HG02571 (cell line): ENCODE data around the gene TMEM82.

Experiments
- ATAC-seq: cut with Tn5 transposase; IDR thresholded peaks from one replicate; pipeline ENCODE4 v1.9.1; 2021; ENCODE audit warnings: mild to moderate bottlenecking, moderate library complexity; ENCODE audit not compliant: unreplicated experiment

Gene TMEM82

DNA sequence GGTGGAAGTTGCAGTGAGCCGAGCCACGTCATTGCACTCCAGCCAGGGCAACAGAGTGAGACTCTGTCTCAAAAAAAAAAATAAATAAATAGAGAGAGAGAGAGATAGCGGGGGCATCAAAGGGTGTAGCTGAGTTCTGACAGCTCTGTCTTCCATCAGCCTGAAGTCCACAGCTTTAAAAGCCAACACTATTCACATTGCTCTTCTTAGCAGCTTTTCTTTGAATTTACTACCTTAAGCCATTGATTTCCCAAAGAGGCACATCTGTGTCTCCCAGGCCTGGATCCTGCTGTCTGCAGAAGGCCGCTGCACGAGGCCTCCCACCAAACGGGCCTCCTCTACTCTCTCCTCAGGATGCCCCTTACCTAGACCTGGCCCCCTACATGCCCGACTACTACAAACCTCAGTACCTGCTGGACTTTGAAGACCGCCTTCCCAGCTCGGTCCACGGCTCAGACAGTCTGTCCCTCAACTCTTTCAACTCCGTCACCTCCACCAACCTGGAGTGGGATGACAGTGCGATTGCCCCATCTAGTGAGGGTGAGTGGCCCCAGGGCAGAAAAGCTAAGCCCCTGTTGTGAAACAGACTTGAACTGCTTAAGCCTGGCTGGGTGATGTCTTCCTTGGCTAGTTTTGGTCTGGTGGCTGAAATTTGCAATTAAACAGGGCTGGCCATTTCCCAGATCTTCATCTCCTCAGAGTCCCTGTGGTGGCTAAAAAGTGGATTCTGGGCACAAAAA is 22.7 kb upstream of the TMEM82 start:
- no peak for ATAC-seq

DNA sequence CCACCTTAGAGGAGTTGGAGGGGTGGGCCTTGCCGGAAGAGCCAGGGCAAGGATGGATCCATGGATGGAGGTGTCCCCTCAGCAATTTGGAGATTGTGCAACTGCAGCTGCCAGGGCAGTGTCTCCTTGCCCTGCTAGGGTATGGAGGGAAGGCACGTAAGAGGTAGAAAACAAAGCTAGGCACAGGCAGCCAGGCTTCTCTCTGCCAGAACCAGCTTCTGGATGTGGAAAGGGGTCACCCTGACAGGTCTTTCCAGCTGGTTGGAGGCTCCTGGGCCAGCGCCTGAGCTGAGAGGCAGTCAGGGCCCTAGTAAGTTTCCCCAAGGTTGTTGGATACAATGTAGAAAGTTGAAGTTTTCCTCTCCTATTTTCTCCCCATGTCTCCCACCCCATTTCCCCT is 21.4 kb upstream of the TMEM82 start:
- ATAC-seq, result no peak

GRCh38 chr1:15722411-15722810 is 19.9 kb upstream of the TMEM82 start:
- ATAC-seq, result no peak

GRCh38 chr1:15722836-15723532 is 19.3 kb upstream of the TMEM82 start:
- no peak for ATAC-seq

DNA sequence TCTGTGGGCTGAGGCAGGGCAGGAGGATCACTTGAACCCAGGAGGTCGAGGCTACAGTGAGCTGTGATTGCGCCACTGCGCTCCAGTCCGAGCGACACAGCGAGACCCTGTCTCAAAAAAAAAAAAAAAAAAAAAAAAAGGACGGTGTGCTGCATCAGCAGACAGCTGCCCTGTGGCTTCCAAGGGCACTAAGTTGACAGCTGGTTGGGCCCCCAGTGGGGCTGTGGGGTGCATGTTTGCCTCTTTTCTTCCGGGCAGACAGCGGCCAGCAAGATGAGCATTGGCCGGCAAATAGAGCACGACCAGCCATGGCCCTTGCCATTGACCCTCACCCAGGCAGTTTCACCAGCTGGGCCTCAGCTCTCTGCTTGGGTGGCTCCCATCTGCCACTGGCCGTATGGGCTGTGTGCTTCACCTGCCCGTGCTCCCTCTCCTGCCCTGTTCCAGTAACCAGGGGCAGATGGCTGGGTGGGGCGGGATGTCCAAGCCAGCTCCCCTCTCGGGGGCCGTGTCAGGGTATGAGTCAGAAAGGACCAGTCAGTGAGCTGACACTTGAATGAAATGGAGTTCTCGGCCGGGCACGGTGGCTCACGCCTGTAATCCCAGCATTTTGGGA is 18.6 kb upstream of the TMEM82 start:
- no peak for ATAC-seq

DNA sequence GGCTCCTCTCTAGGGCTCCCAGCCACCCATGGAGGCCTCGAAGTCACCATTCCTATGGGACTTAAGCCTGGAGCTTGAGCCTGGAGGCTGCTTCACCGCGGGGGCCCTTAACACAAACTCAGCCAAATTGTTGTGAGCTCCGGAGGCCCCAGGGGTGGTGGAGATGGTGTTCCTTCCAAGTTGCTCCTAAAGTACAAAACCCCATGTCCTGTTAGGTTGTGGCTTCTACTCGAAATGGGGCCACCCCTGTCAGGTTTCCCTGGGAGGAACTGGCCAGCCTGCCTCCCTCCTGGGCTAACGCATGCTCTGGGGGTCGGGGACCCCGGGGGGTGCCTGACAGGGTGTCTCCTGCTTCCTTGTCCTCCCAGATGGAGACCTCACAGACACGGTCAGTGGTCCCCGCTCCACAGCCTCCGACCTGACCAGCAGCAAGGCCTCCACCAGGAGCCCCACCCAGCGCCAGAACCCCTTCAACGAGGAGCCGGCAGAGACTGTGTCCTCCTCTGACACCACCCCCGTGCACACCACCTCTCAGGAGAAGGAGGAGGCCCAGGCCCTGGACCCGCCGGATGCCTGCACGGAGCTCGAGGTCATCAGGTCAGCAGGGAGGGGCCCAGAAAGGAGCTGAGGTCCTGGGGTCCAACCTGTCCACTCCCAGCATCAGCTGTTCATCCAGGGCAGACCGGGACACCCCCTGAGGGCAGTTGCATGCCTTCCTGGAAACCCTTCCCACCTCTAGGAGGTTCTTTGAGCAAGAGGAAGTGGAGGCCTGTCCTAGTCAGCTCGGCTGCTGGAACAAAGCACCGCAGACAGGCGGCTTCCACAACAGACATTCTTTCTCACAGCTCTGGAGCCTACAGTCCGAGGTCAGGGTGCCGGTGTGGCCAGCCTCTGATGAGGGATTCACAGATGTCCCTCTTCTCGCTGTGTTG is 17.1 kb upstream of the TMEM82 start:
- ATAC-seq, result no peak

DNA sequence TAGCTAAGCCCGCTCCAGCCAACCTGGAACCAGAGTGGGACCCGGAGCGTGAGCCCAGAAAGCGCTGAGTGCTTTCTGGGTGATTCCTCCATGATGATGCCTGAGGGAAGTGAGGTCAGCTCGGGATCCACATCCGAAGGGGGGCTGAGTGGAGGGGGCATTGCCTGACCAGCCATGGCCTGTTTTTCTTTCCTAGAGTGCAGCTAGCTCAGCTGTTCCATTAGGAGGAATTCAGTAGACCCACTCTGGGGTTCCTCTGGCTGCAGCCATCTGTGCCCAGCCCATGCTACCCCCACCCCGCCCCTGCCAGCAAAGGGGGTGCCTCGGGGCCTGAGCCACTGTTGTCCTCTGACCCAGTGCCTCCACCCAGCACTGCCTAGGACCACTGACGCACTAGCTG is 15.8 kb upstream of the TMEM82 start:
- no peak for ATAC-seq

DNA sequence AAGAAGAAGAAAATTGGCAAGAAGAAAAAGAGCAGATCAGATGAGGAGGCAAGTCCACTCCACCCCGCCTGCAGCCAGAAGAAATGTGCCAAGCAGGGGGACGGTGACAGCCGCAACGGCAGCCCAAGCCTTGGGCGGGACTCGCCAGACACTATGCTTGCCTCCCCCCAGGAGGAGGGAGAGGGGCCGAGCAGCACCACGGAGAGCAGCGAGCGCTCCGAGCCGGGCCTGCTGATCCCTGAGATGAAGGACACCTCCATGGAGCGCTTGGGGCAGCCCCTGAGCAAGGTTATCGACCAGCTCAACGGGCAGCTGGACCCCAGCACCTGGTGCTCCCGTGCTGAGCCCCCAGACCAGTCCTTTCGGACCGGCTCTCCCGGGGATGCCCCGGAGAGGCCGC is 15.3 kb upstream of the TMEM82 start:
- no peak for ATAC-seq

GRCh38 chr1:15727424-15727823 is 14.9 kb upstream of the TMEM82 start:
- ATAC-seq, result no peak

- ATAC-seq, result no peak
These were observed 14.3 kb upstream of the TMEM82 start for GRCh38 chr1:15727866-15728534.

GRCh38 chr1:15728937-15729657 is 13.2 kb upstream of the TMEM82 start:
- no peak for ATAC-seq

GRCh38 chr1:15730423-15730822 is 11.9 kb upstream of the TMEM82 start:
- no peak for ATAC-seq

GRCh38 chr1:15730936-15731335 is 11.4 kb upstream of the TMEM82 start:
- ATAC-seq, result no peak

- no peak for ATAC-seq
These were observed 10.3 kb upstream of the TMEM82 start for GRCh38 chr1:15731735-15732685.

DNA sequence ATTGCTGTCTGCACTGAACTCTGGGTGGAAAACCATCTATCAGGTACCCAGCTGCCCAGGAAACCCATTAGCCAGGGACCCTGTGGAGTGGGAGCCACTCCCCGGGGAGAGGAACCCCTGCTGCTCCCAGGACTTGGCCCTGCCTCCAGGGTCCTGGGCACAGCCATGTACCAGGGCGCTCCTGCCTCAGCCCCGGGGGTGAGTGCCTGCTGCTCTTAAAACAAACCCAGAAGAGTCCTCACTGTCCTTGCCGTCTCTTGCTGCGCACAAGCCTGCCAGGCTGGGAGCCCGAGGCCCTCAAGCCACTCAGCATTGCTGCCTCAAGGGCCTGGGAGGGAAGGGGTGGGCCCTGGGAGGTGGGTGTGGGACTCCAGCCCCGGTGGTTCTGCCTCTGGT is 9.6 kb upstream of the TMEM82 start:
- no peak for ATAC-seq

DNA sequence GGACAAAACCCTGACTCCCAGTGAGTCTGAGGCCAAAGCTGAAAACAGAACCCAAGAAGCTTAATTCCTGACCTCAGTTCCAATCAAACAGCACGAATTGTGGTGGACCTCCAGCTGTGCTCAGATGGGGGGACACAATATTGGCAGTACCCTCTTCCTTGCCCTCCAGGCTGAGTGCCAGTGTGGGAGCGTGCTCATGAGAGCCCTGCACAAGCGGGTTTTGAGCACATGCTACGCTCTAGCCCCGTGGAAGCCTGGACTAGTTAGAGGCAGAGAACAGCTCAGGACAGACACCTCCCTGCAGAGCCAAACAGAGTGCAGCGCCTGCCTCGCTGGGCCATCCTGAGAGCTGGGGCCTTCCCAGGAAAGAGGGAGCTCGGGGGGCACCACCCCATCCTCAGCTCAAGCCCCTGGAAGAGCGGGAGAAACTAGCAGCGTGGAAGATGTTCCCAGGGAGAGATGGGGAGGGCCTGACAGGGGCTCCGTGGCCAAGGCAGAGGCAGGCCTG is 9.0 kb upstream of the TMEM82 start:
- ATAC-seq, result no peak

GRCh38 chr1:15733726-15734226 is 8.5 kb upstream of the TMEM82 start:
- no peak for ATAC-seq

- ATAC-seq, result no peak
These were observed 8.0 kb upstream of the TMEM82 start for GRCh38 chr1:15734296-15734695.
